Neuronal stem cell (in vitro differentiated cells): ENCODE results near the gene RNU6-9.

Experiments used
- DNase-seq: peaks from one replicate; pipeline ENCODE4 v3.0.0-alpha.2; 2013; ENCODE audit warnings: low spot score
- H2AFZ ChIP-seq: one replicate; pipeline ENCODE4 v1.6.1; 2013; ENCODE audit warnings: mild to moderate bottlenecking, low read length, inconsistent platforms
- H2AK5ac ChIP-seq: 2 replicates; pipeline ENCODE4 v1.6.1; 2013; ENCODE audit warnings: low read depth, mild to moderate bottlenecking, inconsistent platforms, low read length, moderate library complexity, mixed read lengths
- H2BK120ac ChIP-seq: 2 replicates; pipeline ENCODE4 v1.6.1; 2013; ENCODE audit warnings: low read depth, mild to moderate bottlenecking, inconsistent platforms, low read length, moderate library complexity, mixed read lengths
- H2BK12ac ChIP-seq: one replicate; pipeline ENCODE4 v1.6.1; 2013; ENCODE audit warnings: low read length, inconsistent platforms
- H2BK15ac ChIP-seq: 2 replicates; pipeline ENCODE4 v1.6.1; 2013; ENCODE audit warnings: mild to moderate bottlenecking, low read length, inconsistent platforms, mixed read lengths
- H2BK5ac ChIP-seq: one replicate; pipeline ENCODE4 v1.6.1; 2013; ENCODE audit warnings: inconsistent platforms, mild to moderate bottlenecking, low read length, moderate library complexity
- H3K14ac ChIP-seq: one replicate; pipeline ENCODE4 v1.6.1; 2013; ENCODE audit warnings: low read length, inconsistent platforms
- H3K18ac ChIP-seq: 2 replicates; pipeline ENCODE4 v1.6.1; 2013; ENCODE audit warnings: low read length, inconsistent platforms
- H3K23ac ChIP-seq: 2 replicates; pipeline ENCODE4 v1.6.1; 2013; ENCODE audit warnings: low read depth, mild to moderate bottlenecking, mixed read lengths, low read length, inconsistent platforms; ENCODE audit not compliant: poor library complexity
- H3K27ac ChIP-seq: replicated peaks from 3 replicates; pipeline ENCODE4 v1.5.1; 2013; ENCODE audit warnings: low read length, inconsistent platforms
- H3K27me3 ChIP-seq, 3 experiments: 2 replicates each; pipeline ENCODE4 v1.6.1; 2013; ENCODE audit warnings: low read length in 3 of 3, mild to moderate bottlenecking in 2 of 3, inconsistent platforms in 1 of 3, low read depth in 1 of 3, mixed read lengths in 1 of 3, moderate library complexity in 1 of 3; ENCODE audit not compliant: control insufficient read depth in 3 of 3, insufficient read depth in 3 of 3
- H3K36me3 ChIP-seq, 2 donors: replicated peaks in 1 of 2; 2 replicates each; pipeline ENCODE4 v1.6.1; 2013; ENCODE audit warnings: low read length in 2 of 2; ENCODE audit not compliant: control insufficient read depth in 2 of 2, insufficient read depth in 2 of 2
- H3K4ac ChIP-seq: 2 replicates; pipeline ENCODE4 v1.6.1; 2013; ENCODE audit warnings: inconsistent platforms, mild to moderate bottlenecking, low read length, moderate library complexity
- H3K4me1 ChIP-seq, 2 donors: 1 replicate in 1 of 2; 2 replicates in 1 of 2; pipeline ENCODE4 v1.6.1; 2013; ENCODE audit warnings: low read length in 2 of 2, low read depth in 1 of 2; ENCODE audit not compliant: control insufficient read depth in 2 of 2, insufficient read depth in 1 of 2
- H3K4me2 ChIP-seq: one replicate; pipeline ENCODE4 v1.6.1; 2013; ENCODE audit warnings: mild to moderate bottlenecking, low read length, inconsistent platforms; ENCODE audit not compliant: insufficient read depth, poor library complexity, severe bottlenecking
- H3K4me3 ChIP-seq, 2 donors: 2 replicates each; pipeline ENCODE4 v1.5.1; 2013; ENCODE audit warnings: low read length in 2 of 2, mild to moderate bottlenecking in 2 of 2, inconsistent platforms in 1 of 2, moderate library complexity in 1 of 2
- H3K79me1 ChIP-seq: one replicate; pipeline ENCODE4 v1.6.1; 2013; ENCODE audit warnings: low read depth, mild to moderate bottlenecking, inconsistent platforms, low read length, moderate library complexity
- H3K9ac ChIP-seq: one replicate; pipeline ENCODE4 v1.6.1; 2013; ENCODE audit warnings: mild to moderate bottlenecking, low read depth, low read length, inconsistent platforms; ENCODE audit not compliant: poor library complexity
- H3K9me3 ChIP-seq, 2 donors: replicated peaks in 1 of 2; 2 replicates each; pipeline versions ENCODE3 to v1.6.1; 2013; ENCODE audit warnings: low read length in 2 of 2, mild to moderate bottlenecking in 2 of 2, inconsistent platforms in 1 of 2, low read depth in 1 of 2, mixed read lengths in 1 of 2, moderate library complexity in 1 of 2; ENCODE audit not compliant: control insufficient read depth in 2 of 2, insufficient read depth in 1 of 2
- H4K8ac ChIP-seq: one replicate; pipeline ENCODE4 v1.6.1; 2013; ENCODE audit warnings: low read depth, mild to moderate bottlenecking, inconsistent platforms, low read length, moderate library complexity
- H4K91ac ChIP-seq: one replicate; pipeline ENCODE4 v1.6.1; 2013; ENCODE audit warnings: low read length, low read depth, mild to moderate bottlenecking, inconsistent platforms; ENCODE audit not compliant: poor library complexity
- WGBS, 2 donors: extraction: QIAGEN DNeasy Blood & Tissue Kit; methylation state at CpG; one replicate each; pipeline ENCODE4 v1.1.7; 2013; ENCODE audit warnings: missing lambda C conversion rate in 2 of 2, mixed read lengths in 1 of 2; ENCODE audit not compliant: insufficient read length in 2 of 2, insufficient replicate concordance in 1 of 2; ENCODE audit errors: extremely low coverage in 2 of 2; 5-methylcytosine and 5-hydroxymethylcytosine counted together

RNU6-9 gene

GRCh38 chr19:867855-868457 is 25.3 kb upstream of the RNU6-9 start:
- no peak for DNase-seq
- no peak overlapping the region for H3K4me3 ChIP-seq
- no CpG with 5 or more reads among the region's 39 CpGs for WGBS, 2 donors

GRCh38 chr19:868458-869244 is 24.6 kb upstream of the RNU6-9 start:
- H3K9ac ChIP-seq: no peak overlapping the region
- no peaks in the 10 kb centered on the region for H3K27me3 ChIP-seq
- H3K4me1 ChIP-seq: peaks cover 0 to 5% of the 10 kb centered on the region in 2 donors
- H3K9me3 ChIP-seq: no peaks in the 10 kb centered on the region
- peak overlapping the region; percentile 82 for H4K8ac ChIP-seq
- no CpG with 5 or more reads among the region's 34 CpGs for WGBS, 2 donors
- H2BK12ac ChIP-seq: no peak overlapping the region
- H3K79me1 ChIP-seq: peaks cover 4% of the 10 kb centered on the region
- no peak overlapping the region for H2AFZ ChIP-seq
- peak overlapping the region; percentile 91 for H3K23ac ChIP-seq
- H2AK5ac ChIP-seq: no peak overlapping the region
- H2BK15ac ChIP-seq: no peak overlapping the region
- no peak overlapping the region for H3K4me3 ChIP-seq
- H4K91ac ChIP-seq: no peak overlapping the region
- DNase-seq: no peak
- H3K4ac ChIP-seq: no peak overlapping the region
- H2BK120ac ChIP-seq: no peak overlapping the region
- no peak overlapping the region for H3K27ac ChIP-seq
- H3K18ac ChIP-seq: no peak overlapping the region
- no peak overlapping the region for H2BK5ac ChIP-seq
- no peak overlapping the region for H3K4me2 ChIP-seq
- peaks cover 26 to 51% of the 10 kb centered on the region in 2 donors for H3K36me3 ChIP-seq
- H3K14ac ChIP-seq: no peak overlapping the region

More at GRCh38 chr19:867855-868457, 25.3 kb upstream of the RNU6-9 start:
- Histone ChIP-seq H3K18ac (no peak overlapping the region), H3K9ac (no peak overlapping the region), H3K4me1 (peaks cover 0 to 5% of the 10 kb centered on the region in 2 donors), H2BK12ac (no peak overlapping the region), H3K79me1 (peaks cover 1% of the 10 kb centered on the region), H3K36me3 (peaks cover 22 to 47% of the 10 kb centered on the region in 2 donors), H4K91ac (no peak overlapping the region), H2BK15ac (no peak overlapping the region), H4K8ac (no peak overlapping the region), H3K9me3 (peaks cover 0 to 3% of the 10 kb centered on the region in 2 donors), H2BK120ac (no peak overlapping the region), H3K4ac (no peak overlapping the region), H2AFZ (no peak overlapping the region), H3K4me2 (no peak overlapping the region), H3K23ac (peak overlapping the region; percentile 91), H2AK5ac (no peak overlapping the region), H3K27ac (no peak overlapping the region), H3K27me3 (peaks cover 0 to 5% (median 2%) of the 10 kb centered on the region in 3 experiments), H2BK5ac (no peak overlapping the region), H3K14ac (no peak overlapping the region)

GRCh38 chr19:869245-870177 is 23.8 kb upstream of the RNU6-9 start:
- whole genome bisulfite sequencing, 2 donors: no CpG with 5 or more reads among the region's 29 CpGs
- Histone ChIP-seq H3K18ac (no peak overlapping the region), H3K4me2 (no peak overlapping the region), H3K14ac (no peak overlapping the region), H3K79me1 (peaks cover 4% of the 10 kb centered on the region), H2AFZ (no peak overlapping the region), H3K27me3 (no peaks in the 10 kb centered on the region), H3K27ac (no peak overlapping the region), H2BK12ac (no peak overlapping the region), H4K8ac (no peak overlapping the region), H3K4ac (no peak overlapping the region), H2BK5ac (no peak overlapping the region), H4K91ac (no peak overlapping the region), H2BK15ac (no peak overlapping the region), H3K9me3 (no peaks in the 10 kb centered on the region), H3K4me1 (peaks cover 0 to 5% of the 10 kb centered on the region in 2 donors), H3K4me3 (no peak overlapping the region), H3K23ac (peak overlapping the region; percentile 68), H2BK120ac (no peak overlapping the region), H3K36me3 (peaks cover 28 to 58% of the 10 kb centered on the region in 2 donors), H3K9ac (no peak overlapping the region), H2AK5ac (no peak overlapping the region)
- no peak for DNase-seq
